SK-N-MC (cell line): ENCODE results near the gene MSANTD3.

ENCODE experiments used
- DNase-seq: peaks from one replicate; pipeline ENCODE4 v3.0.0-alpha.2; 2011; ENCODE audit warnings: low read depth, low spot score
- H3K27ac ChIP-seq: fragments of 200-600 bp; sonication (generic); 2 replicates; pipeline ENCODE4 v1.5.1; 2016; ENCODE audit warnings: mixed run types
- H3K36me3 ChIP-seq: fragments of 200-600 bp; sonication (generic); 2 replicates; pipeline ENCODE4 v1.6.1; 2017; ENCODE audit warnings: antibody characterized with exemption, low read length, mixed read lengths; ENCODE audit not compliant: insufficient read depth
- H3K4me3 ChIP-seq: fragments of 200-600 bp; sonication (generic); 2 replicates; pipeline ENCODE4 v1.5.1; 2016
- H3K9ac ChIP-seq: fragments of 200-600 bp; sonication (generic); 2 replicates; pipeline ENCODE4 v1.8.0; 2017; ENCODE audit warnings: mixed run types, mixed read lengths; ENCODE audit not compliant: insufficient read length
- H3K9me3 ChIP-seq: fragments of 200-600 bp; sonication (generic); 2 replicates; pipeline ENCODE4 v1.6.1; 2017; ENCODE audit warnings: low read depth, mild to moderate bottlenecking, antibody characterized with exemption, low read length, moderate library complexity, mixed read lengths
- EZH2 ChIP-seq: fragments of 200-600 bp; sonication (generic); IDR thresholded peaks from one replicate; pipeline ENCODE4 v1.6.1; 2017; ENCODE audit warnings: antibody characterized with exemption
- FOXP2 ChIP-seq: optimal IDR thresholded peaks from 2 replicates; pipeline ENCODE3; 2011; ENCODE audit warnings: mild to moderate bottlenecking, moderate library complexity; ENCODE audit not compliant: insufficient read depth; ENCODE audit errors: extremely low read length, control extremely low read depth
- POLR2AphosphoS5 ChIP-seq: IDR thresholded peaks from 2 replicates; pipeline ENCODE4 v1.6.1; 2012; ENCODE audit warnings: mild to moderate bottlenecking, low read depth, low read length, borderline replicate concordance

MSANTD3 gene

GRCh38 chr9:100466171-100466828 lies 39.4 kb downstream of the MSANTD3 start:
- H3K9ac ChIP-seq, result no peak overlapping the region
- no peak overlapping the region for H3K27ac ChIP-seq
- no peak for DNase-seq
- TF ChIP-seq POLR2AphosphoS5 (no peak), FOXP2 (no peak), EZH2 (no peak)
- no peaks in the 10 kb centered on the region for H3K36me3 ChIP-seq
- H3K4me3 ChIP-seq, result no peak overlapping the region
- no peaks in the 10 kb centered on the region for H3K9me3 ChIP-seq

- Histone ChIP-seq H3K36me3 (no peaks in the 10 kb centered on the region), H3K4me3 (no peak overlapping the region), H3K27ac (no peak overlapping the region), H3K9ac (no peak overlapping the region), H3K9me3 (no peaks in the 10 kb centered on the region)
- no peak for DNase-seq
- TF ChIP-seq EZH2, result no peak
These were observed 39.9 kb downstream of the MSANTD3 start for GRCh38 chr9:100466829-100467221.

GRCh38 chr9:100468041-100468440 lies 41.1 kb downstream of the MSANTD3 start:
- Histone ChIP-seq H3K9ac (no peak overlapping the region), H3K27ac (no peak overlapping the region), H3K9me3 (no peaks in the 10 kb centered on the region), H3K4me3 (no peak overlapping the region), H3K36me3 (no peaks in the 10 kb centered on the region)
- DNase-seq, result no peak
- TF ChIP-seq EZH2 (no peak), POLR2AphosphoS5 (no peak), FOXP2 (no peak)

GRCh38 chr9:100472268-100472667 lies 45.3 kb downstream of the MSANTD3 start:
- DNase-seq, result no peak
- Histone ChIP-seq H3K9ac (no peak overlapping the region), H3K4me3 (peak overlapping the region; percentile 93), H3K27ac (no peak overlapping the region; the same call in 1 of the 2 replicates), H3K36me3 (no peaks in the 10 kb centered on the region), H3K9me3 (no peaks in the 10 kb centered on the region)
- TF ChIP-seq POLR2AphosphoS5 (no peak), EZH2 (no peak), FOXP2 (no peak)

- H3K4me3 ChIP-seq, result peak within 1 kb of the TSS; percentile 93
- H3K9me3 ChIP-seq, result no peaks in the 10 kb centered on the region
- H3K9ac ChIP-seq, result peak within 1 kb of the TSS; percentile 84
- TF ChIP-seq POLR2AphosphoS5 (peak; percentile 21; the same call in 1 of the 2 replicates), FOXP2 (no peak)
- no peak within 1 kb of the TSS; the same call in 1 of the 2 replicates for H3K27ac ChIP-seq
- no peaks in the 10 kb centered on the region for H3K36me3 ChIP-seq
- no peak for DNase-seq
These were observed 45.9 kb downstream of the MSANTD3 start, which contains the start of gene TMEFF1 for GRCh38 chr9:100472788-100473275. Gene TMEFF1, plus strand, starts transcription at chr9:100473149. Its CDS starts 396 bp downstream, at chr9:100473545.

GRCh38 chr9:100473276-100474081 lies 46.5 kb downstream of the MSANTD3 start:
- H3K36me3 ChIP-seq, result no peaks in the 10 kb centered on the region
- H3K9ac ChIP-seq, result peak overlapping the region; percentile 84
- no peak for DNase-seq
- no peaks in the 10 kb centered on the region for H3K9me3 ChIP-seq
- no peak overlapping the region for H3K27ac ChIP-seq
- TF ChIP-seq POLR2AphosphoS5 (no peak), EZH2 (no peak), FOXP2 (no peak)
- H3K4me3 ChIP-seq, result peak overlapping the region; percentile 93

- Histone ChIP-seq H3K27ac (no peak overlapping the region; the same call in 1 of the 2 replicates), H3K9me3 (no peaks in the 10 kb centered on the region), H3K4me3 (peak overlapping the region; percentile 93), H3K36me3 (no peaks in the 10 kb centered on the region), H3K9ac (peak overlapping the region; percentile 84)
- no peak for DNase-seq
- TF ChIP-seq EZH2 (no peak), POLR2AphosphoS5 (no peak), FOXP2 (no peak)
These were observed 47.4 kb downstream of the MSANTD3 start for GRCh38 chr9:100474082-100474923.

- Histone ChIP-seq H3K9me3 (no peaks in the 10 kb centered on the region), H3K9ac (peak overlapping the region; percentile 84), H3K36me3 (0 out of 2 replicates have a peak, but pooled peaks cover 3% of the 10 kb centered on the region), H3K27ac (peak overlapping the region; percentile 17; the same call in 1 of the 2 replicates), H3K4me3 (peak overlapping the region; percentile 93)
- no peak for DNase-seq
- TF ChIP-seq POLR2AphosphoS5, result no peak
- TF ChIP-seq EZH2, result no peak
- TF ChIP-seq FOXP2, result no peak
These were observed 48.0 kb downstream of the MSANTD3 start for GRCh38 chr9:100474924-100475276.
